Stimulated activated CD4-positive, alpha-beta T cell treated with anti-CD3 and anti-CD28 coated beads, Interleukin-4, amount 100 ng/mL, for 1 hour (primary cell): Measurements from ENCODE around the gene IL11.

Source experiments
- DNase-seq: peaks from one replicate; pipeline ENCODE4 v3.0.0-alpha.2; 2020

The IL11 gene

GRCh38 chr19:55321466-55322137 is 48.7 kb downstream of the IL11 start:
- no peak for DNase-seq

GRCh38 chr19:55320844-55321419 is 49.3 kb downstream of the IL11 start:
- no peak for DNase-seq

GRCh38 chr19:55319785-55320184 is 50.5 kb downstream of the IL11 start:
- no peak for DNase-seq

- no peak for DNase-seq
Measured at GRCh38 chr19:55316646-55317045, 53.6 kb downstream of the IL11 start.

GRCh38 chr19:55315956-55316525 is 54.2 kb downstream of the IL11 start:
- no peak for DNase-seq

GRCh38 chr19:55314396-55314795 is 55.9 kb downstream of the IL11 start:
- no peak for DNase-seq
